CD4-positive, alpha-beta T cell treated with Interleukin-4 for 1 hour (primary cell): Measurements from ENCODE around the gene MED12L.
A peak's percentile ranks its signal among the peaks of the same experiment; 100 is the strongest.

ENCODE experiments used
- DNase-seq, 2 donors: peaks; one replicate each; pipeline ENCODE4 v3.0.0-alpha.2; 2020 to 2022

The MED12L gene

GRCh38 chr3:151434151-151434890, 348.9 kb downstream of the MED12L start:
- DNase-seq: no peak

GRCh38 chr3:151436675-151437446, 351.4 kb downstream of the MED12L start:
- no peak for DNase-seq

- no peak for DNase-seq
Observed at GRCh38 chr3:151437906-151438305, 352.4 kb downstream of the MED12L start.

- DNase-seq: peak in 1 of 2 donors; percentile 39
Observed at GRCh38 chr3:151439652-151440125, 354.2 kb downstream of the MED12L start.

- no peak for DNase-seq
Observed at GRCh38 chr3:151440940-151441339, 355.5 kb downstream of the MED12L start.

GRCh38 chr3:151443583-151443982, 358.1 kb downstream of the MED12L start:
- DNase-seq: no peak

GRCh38 chr3:151445273-151446001, 360.0 kb downstream of the MED12L start:
- peak in 1 of 2 donors; percentile 36 for DNase-seq

- DNase-seq: no peak
Observed at GRCh38 chr3:151446002-151446340, 360.5 kb downstream of the MED12L start.

- DNase-seq: no peak
Observed at GRCh38 chr3:151452368-151452767, 366.9 kb downstream of the MED12L start.

- no peak for DNase-seq
Observed at GRCh38 chr3:151452841-151453240, 367.4 kb downstream of the MED12L start.

- DNase-seq: no peak
Observed at GRCh38 chr3:151456065-151456464, 370.6 kb downstream of the MED12L start.

GRCh38 chr3:151459358-151459757, 373.9 kb downstream of the MED12L start:
- DNase-seq: no peak

- DNase-seq: no peak
Observed at GRCh38 chr3:151460228-151460627, 374.8 kb downstream of the MED12L start.

- no peak for DNase-seq
Observed at GRCh38 chr3:151460774-151461450, 375.4 kb downstream of the MED12L start, which contains the start of gene IGSF10. Gene IGSF10, minus strand, starts transcription at chr3:151461061. Its CDS starts 2,352 bp downstream, at chr3:151458709.

GRCh38 chr3:151462278-151462780, 376.9 kb downstream of the MED12L start:
- DNase-seq: no peak

- no peak for DNase-seq
Observed at GRCh38 chr3:151462991-151463390, 377.5 kb downstream of the MED12L start.

GRCh38 chr3:151467069-151467468, 381.6 kb downstream of the MED12L start:
- DNase-seq: no peak

GRCh38 chr3:151468284-151468917, 382.9 kb downstream of the MED12L start:
- DNase-seq: peak; percentile 18 to 55

GRCh38 chr3:151476344-151477018, 391.0 kb downstream of the MED12L start:
- no peak for DNase-seq

GRCh38 chr3:151477591-151478334, 392.3 kb downstream of the MED12L start:
- no peak for DNase-seq

GRCh38 chr3:151478335-151478697, 392.9 kb downstream of the MED12L start:
- DNase-seq: no peak
